HG02798 (cell line): ENCODE data around the gene CNN2.
"Not testable (repeated sequence)": the region's sequence is repeated elsewhere in the genome, so short reads cannot be mapped to it uniquely, and the experiment has no call there.

ENCODE experiments used
- ATAC-seq: cut with Tn5 transposase; IDR thresholded peaks from one replicate; pipeline ENCODE4 v1.9.1; 2021; ENCODE audit warnings: mild to moderate bottlenecking; ENCODE audit not compliant: unreplicated experiment, poor library complexity

The CNN2 gene

GRCh38 chr19:1009981-1010538 lies 16.3 kb upstream of the CNN2 start:
- ATAC-seq, result no peak

GRCh38 chr19:1010586-1011510 lies 15.6 kb upstream of the CNN2 start:
- ATAC-seq, result no peak

DNA sequence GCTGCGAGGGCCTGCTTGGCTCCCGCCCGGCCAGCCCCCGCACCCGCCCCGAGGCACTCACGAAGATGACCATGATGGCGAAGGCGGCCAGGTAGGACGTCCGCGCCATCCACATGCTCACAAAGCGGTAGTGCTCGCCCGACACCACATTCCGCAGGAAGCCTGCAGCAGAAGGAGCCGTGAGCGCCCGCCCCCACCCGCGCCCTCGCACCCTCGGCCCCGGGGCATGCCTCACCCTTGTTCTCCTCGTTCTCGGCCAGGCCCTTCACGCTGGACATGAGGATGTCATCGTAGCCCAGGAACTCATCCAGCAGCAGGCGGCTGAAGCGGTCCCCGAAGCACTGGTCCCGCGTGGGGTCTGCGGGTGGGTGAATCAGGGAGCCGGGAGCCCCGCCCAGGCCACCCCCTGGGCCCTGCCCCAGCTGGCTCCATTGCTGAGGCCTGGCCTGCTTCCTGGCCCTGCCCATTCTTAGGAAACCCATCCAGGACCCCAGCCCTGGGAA lies 14.5 kb upstream of the CNN2 start:
- no peak for ATAC-seq

- no peak for ATAC-seq
Observed at GRCh38 chr19:1012334-1012733, 14.1 kb upstream of the CNN2 start.

- no peak for ATAC-seq
Observed at GRCh38 chr19:1013218-1013617, 13.2 kb upstream of the CNN2 start.

GRCh38 chr19:1014161-1015060 lies 12.0 kb upstream of the CNN2 start:
- ATAC-seq, result no peak

DNA sequence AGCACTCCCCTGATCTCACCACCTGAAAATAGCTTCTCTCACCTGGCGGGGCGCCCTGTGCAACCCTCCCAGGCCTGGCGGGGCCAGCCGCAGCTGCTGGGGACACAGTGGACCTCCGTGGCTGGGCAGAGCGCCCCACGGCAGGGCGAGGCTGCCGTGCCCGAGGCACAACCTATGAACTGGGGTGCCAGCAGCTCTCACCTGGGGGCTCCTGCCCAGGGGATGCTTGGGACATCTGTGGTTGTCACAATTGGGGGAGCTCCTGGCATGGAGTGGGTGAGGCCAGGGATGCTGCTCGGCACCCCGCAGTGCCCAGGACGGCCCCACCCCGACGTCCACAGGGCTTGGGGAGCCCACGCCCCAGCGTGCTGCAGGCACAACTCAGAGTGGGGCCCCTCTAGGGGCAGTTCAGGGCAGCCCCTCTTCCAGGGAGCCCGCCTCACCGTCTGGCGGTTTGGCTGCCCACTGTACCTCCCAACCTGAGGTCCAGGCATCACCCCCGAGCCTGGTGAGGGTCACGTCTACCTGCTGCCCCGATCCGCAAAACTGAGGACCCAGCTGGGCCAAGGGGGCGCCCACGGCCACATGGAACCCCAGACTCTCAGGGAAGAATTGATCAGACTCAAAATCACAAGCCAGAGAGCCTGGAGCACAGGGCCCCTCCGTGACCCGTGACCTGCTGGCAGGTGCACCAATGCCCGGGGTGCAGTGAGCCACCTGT lies 11.2 kb upstream of the CNN2 start:
- ATAC-seq, result no peak

GRCh38 chr19:1015782-1016646 lies 10.4 kb upstream of the CNN2 start:
- no peak for ATAC-seq

DNA sequence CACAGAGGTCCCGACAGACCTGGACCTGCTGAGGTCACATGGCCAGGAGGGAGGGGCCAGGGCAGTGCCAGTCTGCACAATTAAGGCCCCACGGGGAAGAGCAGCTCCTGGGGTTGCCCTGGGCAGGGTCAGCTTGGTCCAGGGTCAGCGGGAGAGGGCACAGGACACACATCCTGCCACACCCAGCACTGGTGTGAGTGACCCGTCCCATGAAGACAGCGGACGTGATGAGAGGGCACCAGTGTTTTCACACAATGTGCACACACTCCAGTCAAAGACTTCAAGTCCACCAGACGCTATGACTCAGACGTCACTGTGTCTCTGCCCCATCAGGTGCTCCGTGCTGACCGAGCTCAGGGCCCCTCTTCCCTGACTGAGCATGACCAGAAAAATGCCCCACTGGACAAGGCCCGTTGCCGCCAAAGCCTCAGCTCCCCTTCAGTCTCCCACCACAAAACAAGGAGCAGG lies 9.7 kb upstream of the CNN2 start:
- ATAC-seq, result no peak

- ATAC-seq, result no peak
Observed at GRCh38 chr19:1017115-1017905, 9.1 kb upstream of the CNN2 start.

DNA sequence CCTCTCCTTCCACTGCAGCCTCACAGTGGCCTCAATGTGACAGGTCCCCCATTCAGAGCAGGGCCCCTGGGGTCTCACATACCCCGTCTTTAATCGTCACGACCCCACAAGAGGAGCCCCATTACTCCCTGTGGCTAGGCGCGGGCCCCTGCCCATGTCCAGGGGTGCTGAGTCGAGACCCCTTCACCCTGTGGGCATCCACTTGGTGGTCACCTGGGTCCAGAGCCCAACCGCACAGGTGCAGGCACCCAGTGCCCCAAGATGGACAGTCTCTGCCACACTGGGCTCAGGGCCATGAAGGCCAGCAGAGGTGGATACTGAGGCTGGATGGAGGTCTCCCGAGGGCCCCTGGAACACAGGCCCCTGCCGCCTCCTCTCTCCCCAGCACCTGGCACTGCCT lies 8.5 kb upstream of the CNN2 start:
- ATAC-seq, result no peak

DNA sequence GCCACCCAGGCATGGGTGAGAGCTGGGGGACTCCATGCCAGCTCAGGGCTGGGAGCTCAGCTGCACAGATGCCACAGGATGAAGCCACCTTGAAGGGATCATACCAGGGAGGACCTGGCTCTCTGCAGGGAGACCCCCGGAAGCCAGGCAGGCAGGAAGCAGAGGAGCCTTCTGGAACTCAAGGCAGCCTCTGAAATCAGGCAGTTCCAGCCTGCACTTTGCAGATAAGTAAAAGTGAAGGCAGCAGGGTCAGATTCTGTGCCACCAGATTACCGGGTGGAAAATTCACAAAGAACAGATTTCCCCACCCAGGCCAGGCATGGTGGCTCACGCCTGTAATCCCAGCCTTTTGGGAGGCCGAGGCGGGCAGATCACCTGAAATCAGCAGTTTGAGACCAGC lies 8.0 kb upstream of the CNN2 start:
- no peak for ATAC-seq

- no peak for ATAC-seq
Observed at GRCh38 chr19:1018932-1019615, 7.3 kb upstream of the CNN2 start.

- ATAC-seq, result no peak
Observed at GRCh38 chr19:1019616-1019961, 6.8 kb upstream of the CNN2 start.

DNA sequence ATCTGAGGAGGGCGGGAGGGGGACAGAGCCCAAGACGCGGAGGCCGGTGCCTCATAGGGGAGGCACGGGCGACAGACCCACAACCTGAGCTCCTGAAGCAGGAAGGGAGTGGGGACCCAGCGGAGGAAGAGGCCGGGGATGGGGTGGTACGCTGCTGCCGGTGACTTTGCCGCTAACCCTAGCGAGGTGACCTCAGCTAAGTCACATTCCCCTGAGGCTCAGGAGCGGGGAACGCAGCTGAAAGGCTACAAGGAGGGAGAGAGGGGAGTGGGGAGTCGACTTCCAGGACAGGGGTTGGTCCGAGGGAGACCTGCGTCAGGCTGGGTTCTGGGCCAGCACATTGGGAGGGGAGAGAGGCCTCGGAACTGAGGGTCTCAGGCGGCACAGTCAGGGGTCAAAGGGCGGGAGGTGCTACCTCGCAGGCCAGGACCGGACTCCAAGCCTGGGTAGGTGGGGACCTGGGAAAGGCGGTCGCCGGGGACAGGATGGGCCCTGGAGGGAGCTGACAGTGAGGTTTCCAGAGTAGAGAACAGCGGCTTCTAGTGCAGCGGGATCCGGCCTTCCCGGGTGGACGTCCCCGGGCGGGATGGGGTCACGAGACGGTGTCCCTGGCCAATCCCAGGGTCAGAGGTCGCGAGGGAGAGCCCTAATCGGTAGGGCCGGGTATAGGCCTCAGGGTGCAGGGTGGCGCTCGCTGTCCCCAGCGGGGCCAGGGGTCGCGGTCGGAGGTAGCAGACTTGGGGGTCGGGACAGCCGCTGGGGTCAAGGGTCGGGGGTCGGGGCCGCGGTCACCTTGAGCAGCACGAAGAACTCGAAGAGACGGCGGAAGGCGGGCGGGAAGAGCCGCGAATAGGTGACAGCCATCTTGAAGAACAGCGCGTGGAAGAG lies 6.2 kb upstream of the CNN2 start:
- ATAC-seq, result no peak

DNA sequence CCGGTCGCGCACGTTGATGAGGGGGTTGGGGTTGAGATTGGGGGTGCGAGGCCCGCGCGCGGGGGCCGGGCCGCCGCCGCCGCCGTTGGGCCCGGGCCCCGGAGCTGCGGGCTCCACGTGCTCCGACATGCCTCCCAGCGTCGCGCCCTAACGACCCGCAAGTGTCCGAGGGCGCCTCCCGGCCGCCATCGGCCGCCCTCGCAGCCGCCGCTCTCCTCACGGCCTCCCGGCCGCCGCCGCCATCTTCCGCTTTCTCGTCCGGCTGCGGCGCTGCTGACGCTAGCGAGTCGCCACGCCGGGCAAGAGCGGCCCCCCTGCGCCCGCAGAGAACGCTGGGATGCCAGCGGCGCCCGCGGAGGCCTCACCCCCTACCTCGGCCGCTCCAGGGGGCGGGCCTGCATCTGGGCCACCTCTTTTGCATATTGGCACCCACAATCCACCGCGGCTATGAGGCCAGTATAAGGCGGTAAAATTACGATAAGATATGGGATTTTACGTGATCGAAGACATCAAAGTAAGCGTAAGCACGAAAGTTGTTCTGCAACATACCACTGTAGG lies 5.5 kb upstream of the CNN2 start, which contains the start of gene TMEM259:
Gene TMEM259 (minus strand): TSS at position 256 of the 558 bp plus-strand sequence. CDS start 127 bp downstream, at position 129.
- ATAC-seq, result peak; percentile 86

GRCh38 chr19:1023883-1024188 lies 2.6 kb upstream of the CNN2 start:
- ATAC-seq, result not testable (repeated sequence)
